GM12878 (cell line): ENCODE results near the gene TOMM6. TPM values are rescaled to one million over a fixed set of nuclear protein-coding genes. Genes with fewer than 3 reads are reported as not detected.

Source experiments
- ATAC-seq: fragments of 200-7000 bp; cut with Tn5 transposase; 3 replicates; pipeline ENCODE4 v1.9.1; 2020; ENCODE audit warnings: mild to moderate bottlenecking, moderate library complexity
- BruUV-seq: library from RNA; stranded (reverse); fragments of 400-500 nt; replicated peaks from 2 replicates; lab custom pipeline; 2021; lab: Mats Ljungman, UMichigan
- CTCF ChIA-PET: fragments of 300-600 bp; sonication (Branson Sonifier 250); formaldehyde crosslinking; extraction: SDS; loops from one replicate; lab custom pipeline; 2021; ENCODE audit warnings: inconsistent platforms; lab: Yijun Ruan, JAX
- POLR2A ChIA-PET: fragments of 350-600 bp; formaldehyde crosslinking; extraction: SDS; loops from one replicate; lab custom pipeline; 2021; ENCODE audit warnings: inconsistent platforms; lab: Charles Lee
- RAD21 ChIA-PET: fragments of 300-600 bp; sonication (Branson Sonifier 250); formaldehyde crosslinking; loops from one replicate; lab custom pipeline; 2023; ENCODE audit warnings: antibody characterized with exemption; ENCODE audit not compliant: unreplicated experiment; lab: Charles Lee
- SMC1A ChIA-PET: fragments of 300-600 bp; sonication (Branson Sonifier 250); formaldehyde crosslinking; loops from one replicate; lab custom pipeline; 2023; ENCODE audit not compliant: unreplicated experiment, uncharacterized antibody; lab: Charles Lee
- DNase-seq: peaks from one replicate; pipeline ENCODE4 v3.0.0-alpha.2; 2011; ENCODE audit warnings: low read depth, low spot score
- FAIRE-seq: peaks from 3 replicates; lab custom pipeline; 2011; peaks lifted over from hg19 to GRCh38; lab: Jason Lieb, UNC
- H2AFZ ChIP-seq: 2 replicates; pipeline ENCODE4 v1.6.0; 2011; ENCODE audit warnings: low read depth, low read length, control low read depth; ENCODE audit not compliant: control insufficient read depth
- H3K27ac ChIP-seq: 2 replicates; pipeline ENCODE4 v1.5.1; 2011; ENCODE audit warnings: control low read depth; ENCODE audit not compliant: control insufficient read depth, insufficient read depth
- H3K27me3 ChIP-seq, 2 experiments: replicated peaks in 1 of 2; 2 replicates each; pipeline versions ENCODE4 v1.6.0 to v1.6.1; 2011; ENCODE audit warnings: low read length in 1 of 2; ENCODE audit not compliant: control insufficient read depth in 2 of 2, insufficient read depth in 2 of 2
- H3K36me3 ChIP-seq, 2 experiments: 2 replicates each; pipeline ENCODE4 v1.5.1; 2011; ENCODE audit warnings: low read length in 1 of 2; ENCODE audit not compliant: control insufficient read depth in 2 of 2, insufficient read depth in 2 of 2
- H3K4me1 ChIP-seq: 2 replicates; pipeline ENCODE4 v1.6.1; 2011; ENCODE audit warnings: mild to moderate bottlenecking, low read length, moderate library complexity, mixed read lengths; ENCODE audit not compliant: control insufficient read depth, insufficient read depth
- H3K4me2 ChIP-seq: 2 replicates; pipeline ENCODE4 v1.6.0; 2011; ENCODE audit warnings: control low read depth; ENCODE audit not compliant: control insufficient read depth, insufficient read depth
- H3K4me3 ChIP-seq: fragments of 200-600 bp; sonication (generic); 2 replicates; pipeline ENCODE4 v1.5.1; 2016
- H3K79me2 ChIP-seq: 2 replicates; pipeline ENCODE4 v1.6.0; 2011; ENCODE audit warnings: low read length; ENCODE audit not compliant: control insufficient read depth, insufficient read depth
- H3K9ac ChIP-seq: 2 replicates; pipeline ENCODE4 v1.8.0; 2011; ENCODE audit warnings: low read length, control low read depth, mixed read lengths; ENCODE audit not compliant: control insufficient read depth, insufficient read depth
- H3K9me3 ChIP-seq: replicated peaks from 3 replicates; pipeline ENCODE4 v1.5.1; 2011; ENCODE audit warnings: mild to moderate bottlenecking, low read length; ENCODE audit not compliant: control insufficient read depth, insufficient read depth
- H4K20me1 ChIP-seq: 2 replicates; pipeline ENCODE4 v1.6.0; 2011; ENCODE audit not compliant: control insufficient read depth, insufficient read depth
- BMI1 ChIP-seq: fragments of 450-650 bp; IDR thresholded peaks from 2 replicates; pipeline ENCODE4 v1.6.1; 2016; ENCODE audit warnings: mild to moderate bottlenecking, moderate library complexity, borderline replicate concordance
- DPF2 ChIP-seq: fragments of 450-650 bp; IDR thresholded peaks from 2 replicates; pipeline ENCODE4 v1.6.1; 2017; ENCODE audit warnings: mild to moderate bottlenecking
- EGR1 ChIP-seq, 2 experiments: IDR thresholded peaks; 1 replicate in 1 of 2; 2 replicates in 1 of 2; pipeline ENCODE4 v1.6.1; 2011 to 2012; ENCODE audit warnings: low read depth in 2 of 2, low read length in 2 of 2, borderline replicate concordance in 1 of 2, mild to moderate bottlenecking in 1 of 2, moderate library complexity in 1 of 2
- IKZF1 ChIP-seq: fragments of 450-650 bp; conservative IDR thresholded peaks from 2 replicates; pipeline ENCODE4 v1.6.1; 2017; ENCODE audit warnings: antibody characterized with exemption, mild to moderate bottlenecking
- RAD21 ChIP-seq: IDR thresholded peaks from 2 replicates; pipeline ENCODE4 v1.6.1; 2011; ENCODE audit warnings: mild to moderate bottlenecking, low read depth, low read length, moderate library complexity; ENCODE audit not compliant: insufficient read depth
- RB1 ChIP-seq: fragments of 450-650 bp; formaldehyde crosslinking; IDR thresholded peaks from 2 replicates; pipeline ENCODE4 v1.6.1; 2017; ENCODE audit warnings: mild to moderate bottlenecking, borderline replicate concordance
- STAT1 ChIP-seq: fragments of 450-650 bp; conservative IDR thresholded peaks from 2 replicates; pipeline ENCODE4 v1.6.1; 2014; ENCODE audit warnings: antibody characterized with exemption, mild to moderate bottlenecking
- WGBS: methylation state at CpG from one replicate; pipeline ENCODE4 v1.1.6; 2016; ENCODE audit warnings: low lambda C conversion rate; ENCODE audit not compliant: insufficient replicate concordance, insufficient coverage; ENCODE audit errors: missing lambda C conversion rate; 5-methylcytosine and 5-hydroxymethylcytosine counted together
- in situ Hi-C: fragments of 300-500 bp; cut with MboI; formaldehyde crosslinking; loops from 9 replicates; pipeline ENCODE4 v1.14.3; 2018; ENCODE audit warnings: mixed read lengths
- intact Hi-C: fragments of 100-400 bp; cut with micrococcal nuclease; formaldehyde crosslinking; loops from one replicate; pipeline ENCODE4 v1.14.2; 2022; ENCODE audit not compliant: unreplicated experiment
- polyA plus RNA-seq, 11 experiments: library from polyadenylated mRNA; depleted of rRNA in 4 of 11; unstranded in 6 of 11; stranded (reverse) in 5 of 11; fragments of >200 nt; fragmentation: Nextera tagmentation in 4 of 11; fragmentation: Illumina TruSeq in 1 of 11; extraction: Ambion mirVana in 4 of 11; extraction: Trizol in 1 of 11; gene quantifications; 1 replicate in 1 of 11; 2 replicates in 10 of 11; pipeline versions ENCODE4 v1.2.1 to v1.2.3, GENCODE V29; 2011 to 2016; ENCODE audit warnings: inconsistent platforms in 2 of 11, missing spikeins in 2 of 11, low read depth in 1 of 11
- total RNA-seq, 4 experiments: library from RNA; depleted of rRNA in 3 of 4; stranded (reverse); fragments of >200 nt in 3 of 4; fragmentation: Illumina TruSeq in 1 of 4; extraction: Trizol in 1 of 4; gene quantifications; 2 replicates each; pipeline versions ENCODE4 v1.2.1 to v1.2.3, GENCODE V29; 2013 to 2021
- TF ChIP-seq, protein P1 (sequence below): fragments of 450-650 bp; IDR thresholded peaks from 2 replicates; pipeline ENCODE4 v1.6.1; 2017; ENCODE audit warnings: antibody characterized with exemption, mild to moderate bottlenecking, moderate library complexity
- TF ChIP-seq, protein P2 (sequence below), 3 experiments: IDR thresholded peaks in 2 of 3; conservative IDR thresholded peaks in 1 of 3; 2 replicates each; pipeline ENCODE4 v1.5.1; 2011; ENCODE audit warnings: low read depth in 3 of 3, low read length in 3 of 3, mild to moderate bottlenecking in 3 of 3, control low read depth in 2 of 3, moderate library complexity in 2 of 3, inconsistent platforms in 1 of 3, mixed read lengths in 1 of 3; ENCODE audit not compliant: control insufficient read depth in 2 of 3, insufficient read depth in 1 of 3; ENCODE audit errors: extremely low read depth in 1 of 3
- TF ChIP-seq, protein P3 (sequence below): fragments of 450-650 bp; IDR thresholded peaks from 2 replicates; pipeline ENCODE4 v1.6.1; 2017; ENCODE audit warnings: mild to moderate bottlenecking, moderate library complexity

TOMM6 gene
- total and polyA plus RNA-seq, 10 of the 15 experiments (the other 5 are each of a cell fraction or from before 2014, with no cell fraction given) = 206 to 746 (median 448) TPM

DNA sequence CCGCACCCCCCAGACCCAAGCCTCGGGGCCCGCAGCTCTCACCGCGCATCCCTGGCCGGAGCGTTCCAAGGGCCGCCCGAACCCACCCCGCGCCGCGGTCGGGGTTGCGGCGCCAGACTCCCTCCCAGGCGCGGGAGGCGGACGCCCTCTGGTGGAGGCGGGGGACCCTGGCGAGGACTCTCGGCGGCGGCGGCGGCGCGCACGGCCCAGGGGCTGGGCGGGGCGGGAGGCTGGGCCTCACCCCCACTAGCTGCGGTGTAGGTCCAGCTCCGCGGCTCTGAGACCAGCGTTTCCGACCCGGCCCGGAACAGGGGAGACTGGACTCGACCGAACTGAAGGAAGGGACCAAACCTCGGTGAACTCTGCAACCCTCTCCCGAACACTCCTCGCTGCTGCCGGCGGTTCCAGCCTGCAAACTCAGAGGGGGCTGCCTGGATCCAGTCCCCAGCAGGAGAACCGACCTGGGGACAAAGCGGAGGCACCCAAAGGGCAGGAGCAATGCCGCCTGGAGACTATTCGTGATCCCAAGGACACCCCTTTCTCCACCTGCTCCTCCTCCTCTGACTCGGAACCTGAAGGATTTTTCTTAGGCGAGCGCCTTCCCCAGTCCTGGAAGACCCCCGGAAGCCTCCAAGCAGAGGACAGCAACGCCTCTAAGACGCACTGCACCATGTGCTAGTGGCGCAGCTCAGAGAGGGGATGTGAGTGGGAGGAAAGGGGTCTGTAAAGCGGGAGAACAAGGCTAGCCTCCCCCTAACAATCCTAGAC lies 859 bp upstream of the TOMM6 start:
- ChIA-PET SMC1A (interaction anchor here (1.6 to 5.6 kb wide), 3 partner anchors 134 to 258 kb away, joined by 6 to 54 read pairs (median 20); partner anchors contain the start of genes BYSL and MED20), POLR2A (interaction anchor here (1.0 to 3.9 kb wide), 10 partner anchors 15 to 262 kb away, joined by 3 to 30 read pairs (median 3); partner anchors contain the start of genes BYSL and MED20), RAD21 (interaction anchor here (0.6 to 5.0 kb wide), 12 partner anchors 8 to 262 kb away, joined by 3 to 80 read pairs (median 4); partner anchors contain the start of genes BYSL, MED20 and USP49), CTCF (interaction anchor here (0.5 to 8.3 kb wide), 32 partner anchors 8 to 1106 kb away, joined by 3 to 141 read pairs (median 4); partner anchors contain the start of genes BYSL, MED20 and TAF8)
- DNase-seq (no peak), ATAC-seq (peak; percentile 91), FAIRE-seq (no peak)
- peaks cover 22% of the 10 kb centered on the region for H3K4me1 ChIP-seq
- WGBS = under 1% methylated on average over 26 of the region's 58 CpGs
- H3K36me3 ChIP-seq = peaks cover 2 to 18% of the 10 kb centered on the region in 2 experiments; a peak in 3 of 4 replicates
- H3K4me2 ChIP-seq = peak overlapping the region; percentile 98
- H3K27ac ChIP-seq = peak overlapping the region; percentile 93
- no peaks in the 10 kb centered on the region for H4K20me1 ChIP-seq
- intact Hi-C loops (loop anchor here (1.0 to 5.0 kb wide), 6 partner anchors 52 to 776 kb away; partner anchors contain the start of genes BYSL, MED20, TFEB and UBR2), in situ Hi-C loops (loop anchor here (5.0 kb wide), 1 partner anchor 256 kb away; no protein-coding TSS in a partner anchor)
- peak overlapping the region; percentile 94 for H3K9ac ChIP-seq
- peaks cover 25% of the 10 kb centered on the region for H3K79me2 ChIP-seq
- H3K9me3 ChIP-seq = no peaks in the 10 kb centered on the region
- H2AFZ ChIP-seq = peak overlapping the region; percentile 96
- H3K4me3 ChIP-seq = peak overlapping the region; percentile 100
- BruUV-seq = TSS peak; percentile 89
- no peaks in the 10 kb centered on the region for H3K27me3 ChIP-seq
- TF ChIP-seq DPF2 (peak; percentile 74), IKZF1 (peak; percentile 59), EGR1 (IDR thresholded peaks at IDR 0.05; ENCODE audit: borderline replicate concordance in 1 of 2, low read depth in 2 of 2, low read length in 2 of 2) (peak in 1 of 2 experiments; percentile 41; a peak in 1 of 3 replicates), BMI1 (no peak), STAT1 (no peak), RAD21 (peak; percentile 72), RB1 (peak; percentile 67; the same call in 1 of the 2 replicates)
- TF ChIP-seq, protein P1, sequence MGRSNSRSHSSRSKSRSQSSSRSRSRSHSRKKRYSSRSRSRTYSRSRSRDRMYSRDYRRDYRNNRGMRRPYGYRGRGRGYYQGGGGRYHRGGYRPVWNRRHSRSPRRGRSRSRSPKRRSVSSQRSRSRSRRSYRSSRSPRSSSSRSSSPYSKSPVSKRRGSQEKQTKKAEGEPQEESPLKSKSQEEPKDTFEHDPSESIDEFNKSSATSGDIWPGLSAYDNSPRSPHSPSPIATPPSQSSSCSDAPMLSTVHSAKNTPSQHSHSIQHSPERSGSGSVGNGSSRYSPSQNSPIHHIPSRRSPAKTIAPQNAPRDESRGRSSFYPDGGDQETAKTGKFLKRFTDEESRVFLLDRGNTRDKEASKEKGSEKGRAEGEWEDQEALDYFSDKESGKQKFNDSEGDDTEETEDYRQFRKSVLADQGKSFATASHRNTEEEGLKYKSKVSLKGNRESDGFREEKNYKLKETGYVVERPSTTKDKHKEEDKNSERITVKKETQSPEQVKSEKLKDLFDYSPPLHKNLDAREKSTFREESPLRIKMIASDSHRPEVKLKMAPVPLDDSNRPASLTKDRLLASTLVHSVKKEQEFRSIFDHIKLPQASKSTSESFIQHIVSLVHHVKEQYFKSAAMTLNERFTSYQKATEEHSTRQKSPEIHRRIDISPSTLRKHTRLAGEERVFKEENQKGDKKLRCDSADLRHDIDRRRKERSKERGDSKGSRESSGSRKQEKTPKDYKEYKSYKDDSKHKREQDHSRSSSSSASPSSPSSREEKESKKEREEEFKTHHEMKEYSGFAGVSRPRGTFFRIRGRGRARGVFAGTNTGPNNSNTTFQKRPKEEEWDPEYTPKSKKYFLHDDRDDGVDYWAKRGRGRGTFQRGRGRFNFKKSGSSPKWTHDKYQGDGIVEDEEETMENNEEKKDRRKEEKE = 0 out of 2 replicates have a peak, but pooled peaks have one; percentile 17
- TF ChIP-seq, protein P2, sequence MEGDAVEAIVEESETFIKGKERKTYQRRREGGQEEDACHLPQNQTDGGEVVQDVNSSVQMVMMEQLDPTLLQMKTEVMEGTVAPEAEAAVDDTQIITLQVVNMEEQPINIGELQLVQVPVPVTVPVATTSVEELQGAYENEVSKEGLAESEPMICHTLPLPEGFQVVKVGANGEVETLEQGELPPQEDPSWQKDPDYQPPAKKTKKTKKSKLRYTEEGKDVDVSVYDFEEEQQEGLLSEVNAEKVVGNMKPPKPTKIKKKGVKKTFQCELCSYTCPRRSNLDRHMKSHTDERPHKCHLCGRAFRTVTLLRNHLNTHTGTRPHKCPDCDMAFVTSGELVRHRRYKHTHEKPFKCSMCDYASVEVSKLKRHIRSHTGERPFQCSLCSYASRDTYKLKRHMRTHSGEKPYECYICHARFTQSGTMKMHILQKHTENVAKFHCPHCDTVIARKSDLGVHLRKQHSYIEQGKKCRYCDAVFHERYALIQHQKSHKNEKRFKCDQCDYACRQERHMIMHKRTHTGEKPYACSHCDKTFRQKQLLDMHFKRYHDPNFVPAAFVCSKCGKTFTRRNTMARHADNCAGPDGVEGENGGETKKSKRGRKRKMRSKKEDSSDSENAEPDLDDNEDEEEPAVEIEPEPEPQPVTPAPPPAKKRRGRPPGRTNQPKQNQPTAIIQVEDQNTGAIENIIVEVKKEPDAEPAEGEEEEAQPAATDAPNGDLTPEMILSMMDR (IDR thresholded peaks at IDR 0.05 in 2 of 3, conservative IDR thresholded peaks at IDR 0.05 in 1 of 3; ENCODE audit: control insufficient read depth in 2 of 3, extremely low read depth in 1 of 3, insufficient read depth in 1 of 3, low read depth in 3 of 3, low read length in 3 of 3) = peak; percentile 65 to 86 (median 71); a peak in 5 of 6 replicates
- TF ChIP-seq, protein P3, sequence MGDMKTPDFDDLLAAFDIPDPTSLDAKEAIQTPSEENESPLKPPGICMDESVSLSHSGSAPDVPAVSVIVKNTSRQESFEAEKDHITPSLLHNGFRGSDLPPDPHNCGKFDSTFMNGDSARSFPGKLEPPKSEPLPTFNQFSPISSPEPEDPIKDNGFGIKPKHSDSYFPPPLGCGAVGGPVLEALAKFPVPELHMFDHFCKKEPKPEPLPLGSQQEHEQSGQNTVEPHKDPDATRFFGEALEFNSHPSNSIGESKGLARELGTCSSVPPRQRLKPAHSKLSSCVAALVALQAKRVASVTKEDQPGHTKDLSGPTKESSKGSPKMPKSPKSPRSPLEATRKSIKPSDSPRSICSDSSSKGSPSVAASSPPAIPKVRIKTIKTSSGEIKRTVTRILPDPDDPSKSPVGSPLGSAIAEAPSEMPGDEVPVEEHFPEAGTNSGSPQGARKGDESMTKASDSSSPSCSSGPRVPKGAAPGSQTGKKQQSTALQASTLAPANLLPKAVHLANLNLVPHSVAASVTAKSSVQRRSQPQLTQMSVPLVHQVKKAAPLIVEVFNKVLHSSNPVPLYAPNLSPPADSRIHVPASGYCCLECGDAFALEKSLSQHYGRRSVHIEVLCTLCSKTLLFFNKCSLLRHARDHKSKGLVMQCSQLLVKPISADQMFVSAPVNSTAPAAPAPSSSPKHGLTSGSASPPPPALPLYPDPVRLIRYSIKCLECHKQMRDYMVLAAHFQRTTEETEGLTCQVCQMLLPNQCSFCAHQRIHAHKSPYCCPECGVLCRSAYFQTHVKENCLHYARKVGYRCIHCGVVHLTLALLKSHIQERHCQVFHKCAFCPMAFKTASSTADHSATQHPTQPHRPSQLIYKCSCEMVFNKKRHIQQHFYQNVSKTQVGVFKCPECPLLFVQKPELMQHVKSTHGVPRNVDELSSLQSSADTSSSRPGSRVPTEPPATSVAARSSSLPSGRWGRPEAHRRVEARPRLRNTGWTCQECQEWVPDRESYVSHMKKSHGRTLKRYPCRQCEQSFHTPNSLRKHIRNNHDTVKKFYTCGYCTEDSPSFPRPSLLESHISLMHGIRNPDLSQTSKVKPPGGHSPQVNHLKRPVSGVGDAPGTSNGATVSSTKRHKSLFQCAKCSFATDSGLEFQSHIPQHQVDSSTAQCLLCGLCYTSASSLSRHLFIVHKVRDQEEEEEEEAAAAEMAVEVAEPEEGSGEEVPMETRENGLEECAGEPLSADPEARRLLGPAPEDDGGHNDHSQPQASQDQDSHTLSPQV = 0 out of 2 replicates have a peak, but pooled peaks have one; percentile 45
